ENCODE data around the gene SMCO2.

GRCh38 chr12:27534060-27534764, 87.7 kb downstream of the SMCO2 start:
- TF ChIP-seq CTCF (IDR thresholded peaks at IDR 0.05) (no peak), POLR2AphosphoS5 (IDR thresholded peaks at IDR 0.05) (no peak)

Measured in prostate gland (tissue), 2 donors.